Activated CD8-positive, alpha-beta memory T cell treated with anti-CD3 and anti-CD28 coated beads, Interleukin-2, amount 50 U/mL, for 4 hours (primary cell): ENCODE results near the gene LDLRAD3.

Experiments used
- DNase-seq: peaks from one replicate; pipeline ENCODE4 v3.0.0-alpha.2; 2020

Gene LDLRAD3

DNA sequence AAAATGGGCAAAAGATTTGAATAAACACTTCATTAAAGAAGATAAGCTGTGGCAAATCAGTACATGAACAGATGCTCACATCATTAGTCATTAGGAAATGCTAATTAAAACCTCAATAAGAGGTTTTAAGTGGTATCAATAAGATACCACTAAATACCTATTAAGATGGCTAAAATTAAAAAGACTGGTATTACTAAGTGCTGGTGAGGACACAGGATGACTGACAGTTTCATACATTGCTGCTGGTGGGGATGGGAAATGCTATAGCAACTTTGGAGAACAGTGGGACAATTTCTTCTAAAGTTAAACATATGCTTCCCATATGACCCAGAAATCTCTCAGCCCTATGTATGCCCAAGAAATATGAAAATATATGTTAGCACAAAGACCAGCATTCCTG is 276.1 kb downstream of the LDLRAD3 start:
- no peak for DNase-seq

GRCh38 chr11:36222831-36223635 is 279.2 kb downstream of the LDLRAD3 start:
- no peak for DNase-seq

GRCh38 chr11:36224209-36224882 is 280.5 kb downstream of the LDLRAD3 start:
- no peak for DNase-seq

DNA sequence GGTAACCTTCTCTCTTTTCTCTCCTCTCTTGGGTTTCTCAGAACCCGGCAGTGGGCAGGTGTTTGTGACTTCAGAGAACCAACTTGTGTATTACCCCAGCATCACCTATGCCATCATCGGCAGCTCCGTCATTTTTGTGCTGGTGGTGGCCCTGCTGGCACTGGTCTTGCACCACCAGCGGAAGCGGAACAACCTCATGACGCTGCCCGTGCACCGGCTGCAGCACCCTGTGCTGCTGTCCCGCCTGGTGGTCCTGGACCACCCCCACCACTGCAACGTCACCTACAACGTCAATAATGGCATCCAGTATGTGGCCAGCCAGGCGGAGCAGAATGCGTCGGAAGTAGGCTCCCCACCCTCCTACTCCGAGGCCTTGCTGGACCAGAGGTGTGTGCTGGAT is 283.2 kb downstream of the LDLRAD3 start:
- DNase-seq: no peak

DNA sequence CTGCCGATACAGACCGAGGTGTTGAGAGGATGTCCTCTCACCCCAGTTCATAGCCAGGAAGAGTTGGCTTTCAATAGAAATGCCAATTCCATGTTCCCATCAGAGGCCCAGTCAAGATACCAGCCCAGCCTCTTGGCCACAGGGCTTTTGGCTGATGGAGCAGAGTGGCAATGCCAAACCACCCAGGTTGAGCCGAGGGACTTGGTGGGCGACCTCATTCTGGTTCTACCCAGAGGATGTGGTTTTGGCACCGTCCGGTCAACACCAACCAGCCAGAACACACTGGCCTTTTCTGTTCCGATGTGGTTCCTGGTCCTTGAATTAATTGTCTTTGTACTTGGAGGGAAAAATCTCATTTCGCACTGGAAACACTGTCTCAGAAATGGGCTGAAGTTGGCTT is 284.8 kb downstream of the LDLRAD3 start:
- DNase-seq: no peak

- no peak for DNase-seq
Observed at GRCh38 chr11:36229091-36229705, 285.3 kb downstream of the LDLRAD3 start.

DNA sequence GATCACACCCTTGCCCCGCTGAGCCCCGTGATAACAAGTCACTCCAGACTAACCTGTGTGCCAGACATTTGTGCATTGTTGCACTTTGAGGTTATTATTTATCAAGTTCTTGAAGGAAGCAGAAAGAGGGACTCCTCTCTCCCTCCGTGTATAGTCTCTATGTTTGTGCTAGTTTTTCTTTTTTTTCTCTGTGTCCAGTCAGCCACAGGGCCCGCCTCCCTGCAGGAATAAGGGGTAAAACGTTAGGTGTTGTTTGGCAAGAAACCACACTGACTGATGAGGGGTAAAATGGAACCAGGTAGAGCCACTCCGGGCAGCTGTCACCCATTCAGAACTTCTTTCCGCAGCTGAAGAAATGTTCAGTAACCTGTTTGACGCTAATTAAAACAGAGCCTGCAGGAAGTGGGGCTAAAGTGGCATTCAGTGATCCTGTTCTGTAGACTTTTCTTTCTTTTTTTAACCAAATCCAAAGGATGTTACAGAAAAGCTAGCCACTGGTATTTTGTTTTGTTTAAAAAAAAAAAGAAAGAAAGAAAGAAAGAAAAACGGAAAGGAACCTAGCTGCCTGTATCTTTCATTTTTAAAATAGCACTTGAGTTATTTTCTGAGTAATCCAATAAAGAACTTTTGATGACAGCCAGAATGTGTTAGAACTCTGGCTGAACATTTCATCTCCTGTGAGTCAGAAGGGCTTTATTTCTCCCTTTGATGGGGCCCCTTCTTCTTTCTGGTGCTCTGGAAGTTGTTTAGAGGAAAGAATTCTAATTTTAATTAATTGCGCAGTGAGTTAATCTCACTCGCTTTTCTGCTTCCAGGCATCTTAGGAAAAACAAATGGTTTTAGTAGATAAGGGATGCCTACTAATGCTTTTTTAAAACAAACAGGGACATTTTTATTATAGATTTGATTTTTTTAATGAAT is 287.2 kb downstream of the LDLRAD3 start:
- no peak for DNase-seq

- DNase-seq: no peak
Observed at GRCh38 chr11:36233204-36233603, 289.3 kb downstream of the LDLRAD3 start.

GRCh38 chr11:36234825-36235224 is 291.0 kb downstream of the LDLRAD3 start:
- DNase-seq: no peak

DNA sequence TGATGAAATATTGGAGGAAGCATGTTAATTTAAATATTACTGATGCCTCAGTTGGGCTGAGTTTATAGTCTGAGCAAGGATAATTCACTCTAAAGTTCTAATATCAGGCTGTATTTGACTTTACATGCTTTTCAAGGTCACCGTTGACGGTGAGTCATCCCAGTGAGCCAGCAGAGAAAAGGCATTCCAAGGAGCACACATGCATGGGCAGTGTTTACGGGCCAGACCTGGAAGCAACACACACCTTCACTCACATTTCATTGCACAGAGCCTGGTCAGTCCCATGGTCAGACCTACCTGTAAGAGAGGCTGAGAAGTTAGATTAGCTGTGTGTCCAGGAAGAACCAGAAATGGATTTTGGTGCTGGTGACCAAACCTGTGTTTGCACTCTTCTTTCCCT is 291.9 kb downstream of the LDLRAD3 start:
- no peak for DNase-seq

DNA sequence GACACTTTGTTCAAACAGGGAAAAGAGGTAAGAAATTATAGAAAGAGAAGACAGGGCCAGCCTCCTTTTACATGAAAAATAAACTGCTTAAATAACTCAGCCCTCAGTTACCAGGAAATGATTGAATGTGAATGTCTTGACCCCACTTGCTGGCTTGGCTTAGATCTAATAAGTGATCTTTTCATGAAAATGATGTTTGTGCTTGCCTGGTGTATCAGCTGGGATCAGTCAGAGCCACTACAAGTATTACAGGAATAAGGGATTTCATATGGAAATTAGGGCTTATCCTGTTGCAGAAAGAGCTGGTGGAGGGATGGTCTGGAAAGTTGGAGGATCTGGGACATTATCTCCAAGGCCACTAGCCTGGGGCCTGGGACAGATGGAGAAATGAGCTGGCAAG is 293.5 kb downstream of the LDLRAD3 start:
- DNase-seq: no peak

DNA sequence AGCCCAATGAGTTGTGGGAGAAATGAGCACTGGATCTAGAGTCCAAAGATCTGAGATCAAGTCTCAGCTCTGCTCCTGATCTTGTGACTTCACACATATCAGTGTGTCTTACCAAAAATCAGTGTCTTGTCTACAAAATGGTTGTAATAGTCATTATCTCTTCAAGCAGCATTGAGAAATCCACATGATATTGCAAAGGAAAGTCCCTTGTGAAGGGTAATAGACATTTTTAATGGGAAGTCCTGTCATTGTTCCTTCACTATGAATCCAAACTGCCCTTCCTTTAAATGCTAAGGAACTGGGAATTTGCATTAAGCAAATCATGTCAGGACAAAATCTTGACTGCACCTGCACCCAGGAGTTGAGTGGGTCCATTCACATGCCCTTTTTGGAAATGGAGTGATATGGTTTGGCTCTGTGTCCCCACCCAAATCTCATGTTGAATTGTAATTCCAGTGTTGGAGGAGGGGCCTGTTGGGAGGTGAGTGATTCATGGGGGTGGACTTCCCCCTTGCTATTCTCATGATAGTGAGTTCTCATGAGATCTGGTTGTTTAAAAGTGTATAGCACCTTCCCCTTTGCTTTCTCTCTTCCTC is 294.3 kb downstream of the LDLRAD3 start:
- DNase-seq: no peak

DNA sequence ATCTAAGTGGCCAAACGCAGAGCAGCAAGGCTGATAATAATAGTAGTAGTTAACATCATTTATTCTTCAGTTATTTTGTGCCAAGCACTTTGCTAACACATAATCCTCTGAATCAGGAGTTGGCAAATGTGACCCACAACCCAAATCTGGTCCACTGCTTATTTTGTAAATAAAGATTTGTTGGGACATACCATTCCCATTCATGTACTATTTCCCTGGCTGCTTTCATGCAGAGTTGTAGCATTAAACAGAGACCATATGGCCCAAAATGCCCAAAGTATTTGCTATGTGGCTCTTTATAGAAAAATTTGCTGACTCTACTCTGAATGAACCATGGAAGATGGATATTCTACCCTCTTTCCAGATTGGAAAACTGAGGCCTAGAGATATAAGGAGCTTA is 295.0 kb downstream of the LDLRAD3 start:
- no peak for DNase-seq

GRCh38 chr11:36239636-36240035 is 295.8 kb downstream of the LDLRAD3 start:
- DNase-seq: no peak

GRCh38 chr11:36240173-36240572 is 296.3 kb downstream of the LDLRAD3 start:
- no peak for DNase-seq

GRCh38 chr11:36240801-36241200 is 296.9 kb downstream of the LDLRAD3 start:
- no peak for DNase-seq

DNA sequence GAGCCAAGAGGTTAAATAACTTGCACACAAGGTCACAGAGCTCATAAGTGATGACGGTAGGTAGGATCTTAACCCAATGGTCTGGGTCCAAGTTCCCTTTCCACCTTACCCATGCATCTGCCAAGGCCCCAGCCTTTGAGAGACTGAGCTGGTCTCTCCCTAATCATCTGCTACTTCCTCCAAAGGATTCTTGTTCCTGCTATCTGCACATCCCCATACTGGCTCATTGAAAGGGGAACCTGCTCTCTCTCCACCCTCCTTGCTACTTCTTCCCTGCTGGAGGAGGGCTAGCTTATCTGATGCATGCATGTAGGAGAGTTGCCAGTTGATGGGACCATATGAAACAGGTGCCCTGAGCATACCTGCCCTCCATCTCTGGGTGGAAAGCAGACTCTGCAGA is 297.6 kb downstream of the LDLRAD3 start:
- DNase-seq: no peak

DNA sequence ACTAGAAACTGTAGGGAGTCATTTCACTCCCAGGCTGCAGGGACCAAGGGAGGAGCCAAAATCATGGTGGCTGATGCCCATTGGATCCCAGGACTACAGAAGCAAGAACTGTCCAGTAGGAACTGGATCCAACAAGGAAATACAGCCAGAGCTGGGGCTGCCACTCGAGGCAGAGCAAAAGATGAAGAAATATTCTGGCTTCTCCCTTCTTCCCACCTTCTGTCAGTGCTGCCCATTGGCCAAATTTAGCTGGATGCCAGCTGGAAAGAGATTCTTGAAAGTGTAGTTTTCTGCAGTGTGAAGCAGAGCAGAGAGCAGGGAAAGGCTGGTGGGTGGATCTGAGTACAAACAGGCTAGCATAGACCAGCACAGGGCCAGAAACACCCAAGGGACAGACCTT is 299.8 kb downstream of the LDLRAD3 start:
- DNase-seq: no peak

DNA sequence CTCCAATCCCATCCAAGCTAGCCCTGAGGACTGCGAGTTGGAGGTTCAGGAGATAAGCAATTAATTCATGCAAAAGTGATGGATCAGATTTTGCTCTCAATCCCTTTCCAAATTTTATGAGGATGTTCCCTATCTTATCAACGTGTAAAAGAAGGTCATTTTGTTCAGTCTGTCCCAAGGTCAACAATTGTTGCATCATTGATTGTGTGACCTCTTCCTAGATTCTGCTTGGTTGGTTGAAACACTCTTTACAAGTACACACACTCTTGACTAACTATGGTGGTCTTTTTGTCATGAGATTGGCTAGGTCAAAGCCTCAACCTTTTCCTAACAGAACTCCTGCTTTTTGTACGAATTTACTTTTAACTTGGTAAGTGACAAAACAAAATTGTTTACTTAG is 303.6 kb downstream of the LDLRAD3 start:
- no peak for DNase-seq

DNA sequence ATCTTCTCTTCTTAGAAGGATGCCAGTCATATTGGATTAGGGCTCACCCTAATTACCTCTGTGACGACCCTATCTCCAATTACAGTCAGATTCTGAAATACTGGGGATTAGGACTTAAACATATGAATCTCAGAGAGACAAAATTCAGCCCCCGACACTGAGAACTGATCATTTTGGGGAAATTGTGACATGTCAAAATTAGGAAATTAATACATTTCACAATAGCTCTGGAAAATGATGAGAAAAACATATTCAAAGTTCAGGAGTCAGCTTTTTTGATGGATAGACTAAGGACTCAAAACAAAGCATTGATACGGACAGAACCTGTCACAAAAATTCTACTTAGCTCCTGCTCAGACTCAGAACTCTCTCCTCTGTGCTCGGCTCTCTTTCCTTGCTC is 304.6 kb downstream of the LDLRAD3 start:
- no peak for DNase-seq

GRCh38 chr11:36249246-36249645 is 305.4 kb downstream of the LDLRAD3 start:
- no peak for DNase-seq

DNA sequence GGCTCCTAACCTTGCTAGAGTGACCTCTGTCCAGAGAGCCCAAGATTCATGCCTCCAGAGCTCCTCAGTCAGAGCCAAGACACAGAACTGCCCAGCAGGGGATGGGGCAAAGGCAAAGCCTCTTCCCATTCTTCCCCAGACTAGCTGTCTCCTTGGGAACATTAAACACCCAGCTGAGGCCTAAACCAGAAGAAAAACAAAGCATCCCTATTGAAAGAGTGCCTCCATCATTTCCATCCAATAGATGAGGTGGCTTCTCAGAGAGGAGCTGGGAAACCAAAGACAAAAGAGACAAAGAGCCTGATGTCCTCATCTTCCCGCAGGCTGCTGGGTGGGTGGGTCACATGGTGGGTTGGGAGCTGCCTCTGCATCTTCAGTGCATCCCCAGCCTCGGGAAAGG is 308.0 kb downstream of the LDLRAD3 start:
- no peak for DNase-seq

- no peak for DNase-seq
Observed at GRCh38 chr11:36253238-36253637, 309.4 kb downstream of the LDLRAD3 start.
